Vagina (tissue), 2 donors: Measurements from ENCODE around the gene PHKB. TPM values are rescaled to one million over a fixed set of nuclear protein-coding genes. Genes with fewer than 3 reads are reported as not detected.

Experiments used
- DNase-seq, 2 donors: peaks; one replicate each; pipeline ENCODE4 v3.0.0-alpha.2; 2017; ENCODE audit errors: extremely low spot score in 2 of 2
- H3K27ac ChIP-seq: fragments of 200-600 bp; sonication (generic); one replicate; pipeline ENCODE4 v1.5.1; 2019
- H3K27me3 ChIP-seq: fragments of 200-600 bp; sonication (generic); one replicate; pipeline ENCODE4 v1.5.1; 2019
- H3K36me3 ChIP-seq, 2 donors: fragments of 200-600 bp; sonication (generic); one replicate each; pipeline ENCODE4 v1.5.1; 2017 to 2019
- H3K4me1 ChIP-seq: fragments of 200-600 bp; sonication (generic); one replicate; pipeline ENCODE4 v1.5.1; 2019
- H3K4me3 ChIP-seq, 2 donors: fragments of 200-600 bp; sonication (generic); 1 replicate in 1 of 2; 2 replicates in 1 of 2; pipeline ENCODE4 v1.5.1; 2016 to 2019
- H3K9me3 ChIP-seq: fragments of 200-600 bp; sonication (generic); one replicate; pipeline ENCODE4 v1.5.1; 2019
- CTCF ChIP-seq, 3 experiments: fragments of 450-650 bp in 2 of 3; fragments of 200-600 bp in 1 of 3; sonication (generic) in 1 of 3; IDR thresholded peaks; one replicate each; pipeline ENCODE4 v1.5.1; 2017 to 2019; ENCODE audit warnings: antibody characterized with exemption in 3 of 3, mild to moderate bottlenecking in 2 of 3, moderate library complexity in 2 of 3
- POLR2A ChIP-seq, 2 donors: fragments of 450-650 bp; IDR thresholded peaks; one replicate each; pipeline ENCODE4 v1.6.1; 2017; ENCODE audit warnings: antibody characterized with exemption in 2 of 2, mild to moderate bottlenecking in 2 of 2, moderate library complexity in 2 of 2
- POLR2AphosphoS5 ChIP-seq, 2 donors: sonication (generic); formaldehyde crosslinking; IDR thresholded peaks; one replicate each; pipeline ENCODE4 v1.9.0; 2017; ENCODE audit warnings: antibody characterized with exemption in 2 of 2, mild to moderate bottlenecking in 2 of 2, low read depth in 1 of 2; ENCODE audit not compliant: insufficient read depth in 1 of 2
- intact Hi-C: fragments of 100-400 bp; cut with DNase I; formaldehyde crosslinking; loops from one replicate; pipeline ENCODE4 v1.15.1; 2023
- total RNA-seq: library from RNA; depleted of rRNA; stranded (reverse); fragments of >200 nt; gene quantifications from one replicate; pipeline ENCODE4 v1.2.3, GENCODE V29; 2016

The PHKB gene
- total RNA-seq, 1 donor from 2014 or later: 64.8 TPM

- Histone ChIP-seq H3K4me1 (no peaks in the 10 kb centered on the region), H3K4me3 (no peak overlapping the region), H3K27ac (no peak overlapping the region), H3K36me3 (peaks cover 6 to 81% of the 10 kb centered on the region in 2 donors), H3K9me3 (no peaks in the 10 kb centered on the region), H3K27me3 (no peaks in the 10 kb centered on the region)
- DNase-seq: no peak
- TF ChIP-seq POLR2AphosphoS5 (IDR thresholded peaks at IDR 0.05; ENCODE audit: insufficient read depth in 1 of 2, low read depth in 1 of 2): no peak
- TF ChIP-seq POLR2A (IDR thresholded peaks at IDR 0.05): no peak
- TF ChIP-seq CTCF (IDR thresholded peaks at IDR 0.05): no peak
- intact Hi-C loops: no loop called here
These were observed 232.1 kb downstream of the PHKB start for GRCh38 chr16:47693226-47693625.

DNA sequence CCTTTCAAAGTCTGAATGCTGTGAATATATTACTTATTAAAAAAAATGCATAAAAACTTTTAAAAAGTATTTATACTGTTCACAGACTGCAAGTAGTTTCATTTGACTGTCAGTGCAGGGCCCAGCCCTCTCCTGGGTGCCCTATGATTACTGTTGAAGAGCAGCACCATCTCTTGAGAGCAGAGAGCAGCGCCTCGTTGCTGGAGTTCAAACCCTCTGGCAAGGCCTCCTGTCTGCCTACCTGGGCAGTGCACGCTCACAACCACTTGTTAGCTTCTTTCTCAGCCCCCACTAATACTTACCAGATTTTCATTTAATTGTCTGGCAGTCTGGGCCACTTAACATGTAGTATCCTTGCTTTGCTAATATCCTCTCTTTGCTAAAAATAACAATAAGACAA lies 233.4 kb downstream of the PHKB start:
- no peaks in the 10 kb centered on the region for H3K4me1 ChIP-seq
- no peaks in the 10 kb centered on the region for H3K27me3 ChIP-seq
- H3K9me3 ChIP-seq: no peaks in the 10 kb centered on the region
- no peak for DNase-seq
- no peak overlapping the region for H3K4me3 ChIP-seq
- intact Hi-C loops: no loop called here
- no peak overlapping the region for H3K27ac ChIP-seq
- peaks cover 4 to 81% of the 10 kb centered on the region in 2 donors for H3K36me3 ChIP-seq
- TF ChIP-seq CTCF (IDR thresholded peaks at IDR 0.05): no peak
- TF ChIP-seq POLR2AphosphoS5 (IDR thresholded peaks at IDR 0.05; ENCODE audit: insufficient read depth in 1 of 2, low read depth in 1 of 2): no peak
- TF ChIP-seq POLR2A (IDR thresholded peaks at IDR 0.05): no peak

DNA sequence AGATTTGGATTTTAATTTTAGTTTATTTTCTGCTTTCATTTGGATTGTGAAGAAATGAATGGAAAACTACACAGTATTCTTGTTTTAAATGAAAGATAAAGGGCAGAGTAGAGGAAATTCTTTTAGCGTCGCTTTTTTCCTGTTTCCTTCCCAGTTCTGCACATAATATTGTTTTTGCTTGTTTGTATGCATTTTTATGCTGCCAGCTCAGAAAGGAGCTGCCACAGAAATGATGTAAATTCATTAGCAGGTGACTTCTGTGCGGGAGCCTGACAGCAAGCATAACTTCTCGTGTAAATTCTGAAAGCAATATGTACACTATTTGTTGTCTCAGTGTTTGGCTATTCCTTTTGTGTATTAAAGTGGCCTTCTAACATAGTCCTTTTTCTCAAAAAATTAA lies 234.6 kb downstream of the PHKB start:
- H3K9me3 ChIP-seq: no peaks in the 10 kb centered on the region
- intact Hi-C loops: no loop called here
- TF ChIP-seq CTCF (IDR thresholded peaks at IDR 0.05) (no peak), POLR2A (IDR thresholded peaks at IDR 0.05) (no peak), POLR2AphosphoS5 (IDR thresholded peaks at IDR 0.05; ENCODE audit: insufficient read depth in 1 of 2, low read depth in 1 of 2) (no peak)
- H3K4me3 ChIP-seq: no peak overlapping the region
- peaks cover 0 to 79% of the 10 kb centered on the region in 2 donors for H3K36me3 ChIP-seq
- no peaks in the 10 kb centered on the region for H3K4me1 ChIP-seq
- H3K27ac ChIP-seq: no peak overlapping the region
- no peaks in the 10 kb centered on the region for H3K27me3 ChIP-seq
- DNase-seq: no peak

GRCh38 chr16:47697826-47698225 lies 236.7 kb downstream of the PHKB start:
- intact Hi-C loops: no loop called here
- no peak overlapping the region for H3K4me3 ChIP-seq
- H3K27ac ChIP-seq: no peak overlapping the region
- H3K27me3 ChIP-seq: no peaks in the 10 kb centered on the region
- no peaks in the 10 kb centered on the region for H3K9me3 ChIP-seq
- TF ChIP-seq POLR2A (IDR thresholded peaks at IDR 0.05) (no peak), CTCF (IDR thresholded peaks at IDR 0.05) (no peak), POLR2AphosphoS5 (IDR thresholded peaks at IDR 0.05; ENCODE audit: insufficient read depth in 1 of 2, low read depth in 1 of 2) (no peak)
- no peak for DNase-seq
- H3K4me1 ChIP-seq: no peaks in the 10 kb centered on the region
- H3K36me3 ChIP-seq: peaks cover 0 to 70% of the 10 kb centered on the region in 2 donors

- no peak overlapping the region for H3K27ac ChIP-seq
- H3K4me3 ChIP-seq: no peak overlapping the region
- no peaks in the 10 kb centered on the region for H3K9me3 ChIP-seq
- peaks cover 0 to 58% of the 10 kb centered on the region in 2 donors for H3K36me3 ChIP-seq
- no peak for DNase-seq
- intact Hi-C loops: no loop called here
- H3K4me1 ChIP-seq: no peaks in the 10 kb centered on the region
- TF ChIP-seq POLR2AphosphoS5 (IDR thresholded peaks at IDR 0.05; ENCODE audit: insufficient read depth in 1 of 2, low read depth in 1 of 2) (no peak), CTCF (IDR thresholded peaks at IDR 0.05) (no peak), POLR2A (IDR thresholded peaks at IDR 0.05) (no peak)
- no peaks in the 10 kb centered on the region for H3K27me3 ChIP-seq
These were observed 238.0 kb downstream of the PHKB start for GRCh38 chr16:47699106-47699505.
